Measurements from ENCODE around the gene FAM83F.

Gene FAM83F

DNA sequence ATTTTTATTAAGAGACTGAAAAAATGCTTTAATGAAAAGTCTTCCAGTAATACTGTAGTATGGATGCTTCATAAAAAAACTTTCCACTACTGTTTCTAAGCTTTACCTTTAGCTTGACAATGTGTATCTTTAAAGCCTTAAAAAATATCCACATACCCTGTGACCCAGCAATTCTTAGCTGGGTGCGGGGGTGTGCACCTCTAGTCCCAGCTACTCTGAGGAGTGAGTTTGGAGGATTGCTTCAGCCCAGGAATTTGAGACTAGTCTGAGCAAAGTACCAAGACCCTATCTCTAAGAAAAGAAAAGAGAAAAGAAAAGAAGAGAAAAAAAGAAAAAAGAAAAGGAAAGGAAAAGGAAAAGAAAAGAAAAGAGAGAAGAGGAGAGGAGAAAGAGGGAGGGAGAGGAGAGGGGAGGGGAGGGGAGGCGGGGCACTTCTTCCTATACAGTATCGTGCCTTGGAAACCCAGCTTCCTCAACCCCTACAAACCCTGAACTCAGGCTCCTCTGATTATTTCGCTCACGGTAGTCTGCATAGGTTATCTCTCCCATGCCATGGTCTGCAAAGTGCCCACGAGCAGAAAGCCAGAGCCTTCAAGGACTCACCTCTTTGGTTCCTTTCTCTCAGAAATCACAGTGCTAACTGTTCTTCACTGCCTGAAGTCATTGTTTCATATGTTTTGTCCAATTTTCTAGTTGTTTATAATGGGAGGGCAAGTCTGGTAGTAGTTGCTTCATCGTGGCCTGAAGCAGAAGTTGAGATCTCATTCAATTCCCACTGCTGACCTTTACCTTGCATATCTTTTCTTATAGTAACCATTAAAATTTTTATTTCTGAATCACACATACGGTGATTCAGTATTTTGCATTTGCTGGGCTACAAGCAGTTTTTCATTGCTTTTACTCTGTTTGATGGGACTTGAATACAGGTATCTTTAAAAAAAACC lies 82.2 kb downstream of the FAM83F start:
- no peak for DNase-seq

GRCh38 chr22:40077646-40078016 lies 82.9 kb downstream of the FAM83F start:
- no peak for DNase-seq

DNA sequence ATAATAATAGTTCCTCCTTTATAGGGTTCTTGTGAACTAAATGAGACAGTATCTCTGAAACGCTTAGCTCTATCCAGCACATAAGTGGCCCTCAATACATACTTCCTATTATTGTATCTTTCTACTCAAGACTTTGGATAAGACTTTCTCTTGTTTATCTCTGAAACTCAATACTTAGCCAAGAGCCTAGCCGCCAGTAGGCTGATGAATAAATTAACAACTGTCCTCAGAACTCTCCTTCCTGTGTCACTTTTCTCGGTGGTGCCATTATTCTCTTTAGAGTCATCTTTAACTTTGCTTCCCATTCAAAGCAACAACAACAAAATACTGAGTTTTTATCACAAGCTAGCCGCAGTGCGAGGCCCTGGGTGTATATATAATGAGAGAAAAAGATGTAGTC lies 86.9 kb downstream of the FAM83F start:
- no peak for DNase-seq

- DNase-seq = no peak
These were observed 87.4 kb downstream of the FAM83F start for GRCh38 chr22:40082184-40082583.

DNA sequence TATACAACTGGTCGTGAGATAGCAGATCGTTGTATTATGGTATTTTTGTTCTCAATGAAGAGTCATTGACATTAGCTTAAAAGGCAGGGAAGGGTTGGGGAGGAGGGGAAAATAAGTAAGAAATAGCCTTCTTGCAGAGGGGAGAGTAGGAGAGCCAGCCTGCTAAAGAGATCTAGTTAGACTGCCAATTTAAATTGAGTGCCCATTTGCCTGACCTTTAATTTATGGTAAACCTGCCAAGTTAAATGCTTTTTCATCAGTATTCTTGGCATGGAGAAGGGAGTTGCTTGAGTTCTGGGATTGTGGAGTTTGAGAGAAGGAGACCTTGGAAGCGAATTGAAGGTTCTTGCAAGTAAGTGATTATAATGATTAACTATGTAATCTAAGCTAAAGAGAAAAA lies 89.0 kb downstream of the FAM83F start:
- DNase-seq = no peak

- DNase-seq = no peak
These were observed 89.5 kb downstream of the FAM83F start for GRCh38 chr22:40084246-40084645.

DNA sequence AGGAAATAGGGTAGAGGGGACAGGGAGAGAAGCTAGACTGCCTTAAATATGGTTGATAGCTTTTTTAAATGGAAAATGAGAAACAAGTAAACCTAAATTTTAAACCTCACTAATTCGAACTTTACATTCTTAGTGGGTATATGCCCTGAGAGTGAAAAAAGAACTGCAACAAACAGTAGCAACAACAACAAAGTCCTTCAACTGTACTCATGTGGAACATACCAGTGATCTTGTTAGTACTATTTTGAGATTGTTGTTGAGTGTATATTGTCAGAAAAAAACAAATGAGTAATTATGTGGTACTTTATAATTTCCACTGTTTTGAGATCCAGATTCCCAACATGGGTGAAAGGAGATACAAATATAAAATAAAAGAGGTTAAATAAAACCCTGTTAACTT lies 94.1 kb downstream of the FAM83F start:
- DNase-seq = no peak

Measured in NCI-H187 (cell line).